GM12892 (cell line): ENCODE data around the gene UGT1A8.

Source experiments
- POLR2A ChIP-seq: IDR thresholded peaks from 2 replicates; pipeline ENCODE4 v1.6.1; 2011; ENCODE audit warnings: low read depth, low read length, control low read depth
- POLR2AphosphoS5 ChIP-seq: IDR thresholded peaks from 2 replicates; pipeline ENCODE4 v1.6.1; 2011; ENCODE audit warnings: low read depth, low read length, control low read depth
- TAF1 ChIP-seq: IDR thresholded peaks from 2 replicates; pipeline ENCODE4 v1.6.1; 2011; ENCODE audit warnings: low read depth, mild to moderate bottlenecking, control low read depth, low read length, borderline replicate concordance

- no peak for TF ChIP-seq POLR2AphosphoS5
- no peak for TF ChIP-seq TAF1
- no peak for TF ChIP-seq POLR2A
Measured at GRCh38 chr2:233698740-233699139, 81.3 kb downstream of the UGT1A8 start.
